Hypothalamus (tissue), 51 donors: ENCODE data around the gene ASIC2.
"Not testable (repeated sequence)": the region's sequence is repeated elsewhere in the genome, so short reads cannot be mapped to it uniquely, and the experiment has no call there.

Experiments
- DNase-seq, 51 donors: peaks; one replicate each; lab custom pipeline; 2025; lab: John Stamatoyannopoulos, UW

Gene ASIC2

DNA sequence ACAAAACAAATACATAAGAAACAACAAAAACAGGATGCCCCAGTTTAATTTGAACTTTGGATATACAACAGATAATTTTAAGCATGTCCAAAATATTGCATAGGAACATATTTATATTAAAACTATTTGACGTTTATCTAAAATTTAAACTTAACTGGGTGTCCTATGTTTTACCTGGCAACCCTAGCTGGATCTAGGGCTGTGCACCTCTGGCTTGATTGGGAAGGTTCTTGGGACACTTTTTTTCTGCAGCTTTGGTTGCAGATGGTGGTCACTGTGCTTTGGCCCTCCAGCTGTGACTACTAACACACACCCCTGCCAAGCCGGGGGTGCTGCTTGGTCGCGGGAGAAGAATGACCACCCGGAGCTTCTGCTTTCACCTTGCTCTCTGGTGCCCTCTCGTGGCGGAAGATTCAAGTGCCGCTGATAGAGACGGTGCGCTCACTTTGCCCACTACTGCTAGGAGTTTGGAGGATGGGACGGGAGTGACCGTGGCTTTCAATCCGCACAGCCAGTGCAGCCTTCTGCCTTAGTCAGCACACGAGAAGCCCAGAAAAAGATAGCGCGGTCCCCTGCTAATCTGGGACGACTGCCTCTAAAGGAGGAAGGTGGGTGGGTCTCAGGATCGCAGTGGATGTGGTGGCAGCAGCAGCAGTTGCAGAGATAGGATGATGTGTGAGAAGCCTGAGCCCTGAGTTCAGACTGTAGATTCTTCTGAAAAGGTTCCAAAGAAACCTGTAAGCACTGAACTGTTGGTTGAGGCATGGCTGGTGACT, 294.8 kb downstream of the ASIC2 start:
- peak in 48 of 51 donors; percentile 1 to 80 (median 44) for DNase-seq

DNA sequence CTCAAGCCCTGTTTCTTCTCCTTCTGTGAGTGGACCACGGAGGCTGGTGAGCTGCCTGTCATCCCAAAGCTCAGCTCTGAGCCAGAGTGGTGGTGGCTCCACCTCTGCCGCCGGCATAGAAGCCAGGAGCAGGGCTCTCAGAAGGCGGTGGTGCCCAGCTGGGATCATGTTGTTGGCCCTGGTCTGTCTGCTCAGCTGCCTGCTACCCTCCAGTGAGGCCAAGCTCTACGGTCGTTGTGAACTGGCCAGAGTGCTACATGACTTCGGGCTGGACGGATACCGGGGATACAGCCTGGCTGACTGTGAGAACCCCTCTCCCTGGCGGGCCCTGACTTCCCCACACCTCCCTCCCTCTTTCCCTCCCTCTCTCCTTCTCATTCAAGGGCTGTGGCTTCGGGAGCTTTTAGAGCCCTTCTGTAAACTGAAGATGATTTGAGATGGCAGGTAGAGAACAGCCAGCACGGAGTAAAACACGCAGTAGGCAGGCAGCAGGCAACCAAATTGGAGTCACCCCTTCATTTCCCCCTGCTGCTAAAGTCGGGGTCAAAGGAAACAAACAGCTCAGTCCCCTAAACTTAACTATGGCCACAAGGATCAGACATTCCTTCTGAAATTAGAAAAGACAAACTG, 297.6 kb downstream of the ASIC2 start:
- DNase-seq: no peak

GRCh38 chr17:32993977-32994376, 299.1 kb downstream of the ASIC2 start:
- DNase-seq: no peak

DNA sequence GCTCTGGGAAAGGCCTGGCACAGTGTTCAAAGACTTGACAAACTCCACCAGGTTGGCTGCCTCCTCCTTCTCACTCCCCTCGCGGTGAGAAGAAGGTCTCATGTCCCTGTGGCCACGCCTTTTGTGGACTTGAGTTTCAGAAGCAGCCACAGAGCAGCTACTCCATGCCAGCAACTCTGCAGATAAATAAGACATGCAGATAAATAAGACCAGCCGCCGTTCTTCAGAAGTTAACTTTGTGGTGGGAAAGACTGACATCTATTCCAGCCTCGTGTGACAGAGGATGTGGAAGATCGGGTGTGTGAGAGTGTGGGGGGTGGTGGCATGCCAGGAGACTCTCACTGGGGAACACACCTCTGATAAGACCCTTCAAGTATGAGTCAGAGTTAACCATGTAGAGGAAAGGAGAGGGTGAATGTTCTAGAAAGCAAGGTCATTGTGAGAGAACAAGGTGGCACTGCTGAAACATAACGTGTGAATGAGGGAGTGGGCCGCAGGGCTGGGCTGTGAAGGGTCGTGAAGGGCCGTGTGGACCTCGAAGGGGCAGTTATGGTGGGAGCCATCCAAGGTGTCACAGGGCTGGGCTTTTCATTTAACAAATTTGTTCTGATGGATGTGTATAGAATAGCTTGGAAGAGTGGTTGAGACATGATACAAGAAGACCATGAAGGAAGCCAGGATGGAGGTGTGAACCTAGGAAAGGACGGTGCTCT, 300.6 kb downstream of the ASIC2 start:
- no peak for DNase-seq

DNA sequence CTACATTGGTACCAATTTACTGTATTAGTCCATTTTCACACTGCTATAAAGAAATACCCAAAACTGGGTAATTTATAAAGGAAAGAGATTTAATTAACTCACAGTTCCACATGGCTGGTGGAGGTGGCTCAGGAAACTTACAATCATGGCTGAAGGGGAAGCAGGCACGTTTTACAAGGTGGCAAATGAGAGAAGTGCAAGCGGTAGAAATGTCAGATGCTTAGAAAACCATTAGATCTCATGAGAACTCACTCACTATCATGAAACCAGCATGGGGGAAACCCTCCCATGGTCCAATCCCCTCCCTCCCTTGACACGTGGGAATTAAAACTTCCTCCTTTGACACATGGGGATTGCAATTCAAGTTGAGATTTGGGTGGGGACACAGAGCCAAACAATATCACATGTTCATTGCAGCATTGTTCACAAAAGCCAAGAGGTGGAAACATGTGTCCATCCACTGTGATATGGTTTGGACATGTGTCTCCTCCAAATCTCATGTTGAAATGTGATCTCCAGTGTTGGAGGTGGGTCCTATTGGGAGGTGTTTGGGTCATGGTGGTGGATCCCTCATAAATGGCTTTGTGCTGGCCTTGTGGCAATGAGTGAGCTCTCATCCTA, 304.5 kb downstream of the ASIC2 start:
- no peak for DNase-seq

DNA sequence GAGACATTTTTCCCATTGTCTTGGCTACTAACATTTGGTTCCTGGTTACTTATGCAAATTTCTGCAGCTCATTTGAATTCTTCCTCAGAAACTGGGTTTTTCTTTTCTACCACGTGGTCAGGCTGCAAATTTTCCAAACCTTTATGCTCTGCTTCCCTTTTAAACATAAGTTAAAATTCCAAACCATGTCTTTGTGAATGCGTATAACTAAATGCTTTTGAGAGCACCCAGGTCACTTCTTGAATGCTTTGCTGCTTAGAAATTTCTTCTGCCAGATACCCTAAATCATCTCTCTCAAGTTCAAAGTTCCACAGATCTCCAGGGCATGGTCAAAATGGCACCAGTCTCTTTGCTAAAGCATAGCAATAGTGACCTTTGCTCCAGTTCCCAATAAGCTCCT, 305.2 kb downstream of the ASIC2 start:
- DNase-seq: not testable (repeated sequence)

DNA sequence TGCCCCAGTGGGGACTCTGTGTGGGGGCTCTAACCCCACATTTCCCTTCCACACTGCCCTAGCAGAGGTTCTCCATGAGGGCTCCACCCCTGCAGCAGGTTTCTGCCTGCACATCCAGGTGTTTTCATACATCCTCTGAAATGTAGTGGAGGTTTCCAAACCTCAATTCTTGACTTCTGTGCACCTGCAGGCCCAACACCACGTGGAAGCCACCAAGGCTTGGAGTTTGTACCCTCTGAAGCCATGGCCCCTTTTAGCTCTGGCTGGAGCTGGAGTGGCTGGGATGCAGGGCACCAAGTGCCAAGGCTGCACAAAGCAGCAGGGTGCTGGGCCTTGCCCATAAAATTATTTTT, 305.7 kb downstream of the ASIC2 start:
- DNase-seq: not testable (repeated sequence)

DNA sequence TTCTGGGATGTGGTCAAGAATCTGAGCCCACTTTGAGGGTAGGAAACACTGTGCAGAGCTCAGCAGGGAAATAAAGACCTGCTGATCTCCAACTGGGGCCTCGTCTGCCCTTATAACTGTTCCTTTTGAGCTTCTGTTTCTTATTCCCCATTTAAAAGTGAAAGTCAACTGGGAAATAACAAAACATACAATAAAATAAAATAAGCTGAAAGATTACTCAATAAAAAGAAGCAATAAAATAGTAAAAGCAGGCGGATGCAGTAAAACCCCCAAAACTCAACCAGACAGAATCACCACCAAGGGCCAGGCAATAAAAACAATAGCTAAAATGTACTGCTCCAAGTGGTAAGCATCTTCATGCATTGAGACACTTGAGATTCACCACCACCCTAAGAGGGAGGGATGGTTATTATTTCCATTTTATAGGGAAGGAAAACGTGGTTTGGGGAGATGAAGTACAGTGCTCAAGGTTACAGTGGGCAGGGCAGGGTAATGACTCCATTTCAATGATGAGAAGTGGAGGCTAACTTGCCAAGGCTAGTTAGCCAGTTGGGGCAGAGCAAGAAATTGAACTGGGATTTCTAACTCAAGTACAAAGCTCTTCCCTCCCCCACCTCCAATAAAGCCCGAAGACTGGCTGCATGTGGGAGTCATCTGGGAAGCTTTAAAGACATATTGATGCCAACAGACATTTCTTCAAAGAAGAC, 307.9 kb downstream of the ASIC2 start:
- DNase-seq: no peak

DNA sequence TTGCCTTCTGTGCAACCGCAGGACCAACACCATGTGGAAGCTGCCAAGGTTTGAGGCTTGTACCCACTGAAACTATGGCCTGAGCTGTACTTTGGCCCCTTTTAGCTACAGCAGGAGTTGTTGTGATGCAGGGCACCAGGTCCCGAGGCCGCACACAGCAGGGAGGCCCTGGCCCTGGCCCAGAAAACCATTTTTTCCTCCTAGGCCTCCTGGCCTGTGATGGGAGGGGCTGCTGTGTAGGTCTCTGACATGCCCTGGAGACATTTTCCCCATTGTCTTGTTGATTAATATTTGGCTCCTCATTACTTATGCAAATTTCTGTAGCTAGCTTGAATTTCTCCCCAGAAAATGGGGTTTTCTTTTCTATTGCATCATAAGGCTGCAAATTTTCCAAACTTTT, 311.5 kb downstream of the ASIC2 start:
- not testable (repeated sequence) for DNase-seq

DNA sequence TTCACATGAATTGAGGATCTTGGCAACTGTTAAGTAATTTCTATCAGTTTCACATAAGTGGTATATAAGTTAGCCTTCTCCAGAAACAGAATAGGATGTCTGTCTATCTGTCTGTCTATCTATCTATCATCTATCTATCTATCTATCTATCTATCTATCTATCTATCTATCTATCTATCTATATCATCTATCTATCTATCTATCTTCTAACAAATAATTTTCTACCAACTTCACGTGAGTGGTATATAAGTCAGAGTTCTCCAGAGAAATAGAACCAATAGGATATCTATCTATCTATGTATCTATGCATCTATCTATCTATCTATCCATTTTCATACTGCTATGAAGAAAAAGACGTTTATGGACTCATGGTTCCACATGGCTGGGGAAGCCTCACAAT, 312.9 kb downstream of the ASIC2 start:
- no peak for DNase-seq

GRCh38 chr17:32976605-32977004, 316.5 kb downstream of the ASIC2 start:
- DNase-seq: no peak

DNA sequence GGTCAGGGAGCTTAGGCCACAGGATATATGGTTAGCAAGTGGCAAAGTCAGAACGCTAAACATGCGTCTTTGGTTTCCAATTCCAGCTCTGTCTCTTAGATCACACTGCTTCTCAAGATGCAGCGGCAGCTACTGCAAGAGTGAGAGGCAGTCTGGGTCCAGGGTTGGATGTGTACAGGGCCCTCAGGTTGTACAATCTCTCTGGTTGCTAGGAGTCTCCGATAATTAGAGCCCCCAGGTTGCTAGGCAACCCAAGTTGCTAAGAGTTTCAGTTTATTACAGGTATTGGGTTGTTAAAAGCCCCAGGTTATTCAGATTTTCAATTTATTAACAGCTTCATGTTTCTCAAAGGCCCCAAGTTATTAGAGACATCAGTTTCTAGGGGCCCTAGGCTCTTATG, 317.0 kb downstream of the ASIC2 start:
- DNase-seq: peak in 3 of 51 donors; percentile 1 to 5 (median 1)

DNA sequence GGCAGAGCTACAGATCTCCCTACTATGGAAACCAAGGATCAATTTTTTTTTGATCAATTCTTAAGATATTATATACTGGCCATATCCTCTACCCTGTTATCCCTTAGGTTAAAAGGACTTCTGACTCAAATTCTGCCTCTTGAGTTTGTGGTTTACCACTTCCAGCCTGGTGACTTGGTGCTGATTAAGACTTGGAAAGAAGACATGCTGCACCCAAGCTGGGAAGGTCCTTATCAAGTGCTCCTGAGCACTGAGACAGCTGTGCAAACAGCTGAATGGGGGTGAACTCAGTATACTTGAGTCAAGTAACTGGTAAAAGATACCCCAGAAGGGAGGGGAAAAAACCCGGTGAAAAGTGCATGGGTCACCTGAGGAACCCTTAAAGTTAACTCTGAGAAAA, 321.9 kb downstream of the ASIC2 start:
- no peak for DNase-seq

- no peak for DNase-seq
Measured at GRCh38 chr17:32970281-32970680, 322.8 kb downstream of the ASIC2 start.

DNA sequence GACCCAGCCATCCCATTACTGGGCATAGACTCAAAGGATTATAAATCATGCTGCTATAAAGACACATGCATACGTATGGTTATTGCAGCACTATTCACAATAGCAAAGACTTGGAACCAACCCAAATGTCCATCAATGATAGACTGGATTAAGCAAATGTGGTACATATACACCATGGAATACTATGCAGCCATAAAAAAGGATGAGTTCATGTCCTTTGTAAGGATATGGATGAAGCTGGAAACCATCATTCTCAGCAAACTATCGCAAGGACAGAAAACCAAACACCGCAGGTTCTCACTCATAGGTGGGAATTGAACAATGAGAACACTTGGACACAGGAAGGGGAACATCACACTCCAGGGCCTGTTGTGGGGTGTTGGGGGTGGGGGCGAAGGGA, 323.9 kb downstream of the ASIC2 start:
- DNase-seq: not testable (repeated sequence)

- DNase-seq: no peak
Measured at GRCh38 chr17:32964541-32964940, 328.6 kb downstream of the ASIC2 start.
